HEK293 (cell line): ENCODE data around the gene ANTXR1.

Source experiments
- CTCF ChIA-PET: fragments of 350-600 bp; formaldehyde crosslinking; extraction: SDS; loops from one replicate; lab custom pipeline; 2021; ENCODE audit warnings: antibody characterized with exemption; lab: Yijun Ruan, JAX
- POLR2A ChIA-PET: fragments of 300-600 bp; formaldehyde crosslinking; extraction: SDS; loops from one replicate; lab custom pipeline; 2020; ENCODE audit warnings: antibody characterized with exemption, inconsistent platforms; lab: Yijun Ruan, JAX
- H3K27ac ChIP-seq: fragments of 200-500 bp; sonication (Bioruptor generic); 2 replicates; pipeline ENCODE4 v1.5.1; 2014; ENCODE audit warnings: low read depth, low read length, control low read depth, inconsistent platforms; ENCODE audit errors: extremely low read depth
- H3K36me3 ChIP-seq, 2 experiments: fragments of 200-500 bp in 1 of 2; sonication (Bioruptor generic) in 1 of 2; 1 replicate in 1 of 2; 2 replicates in 1 of 2; pipeline ENCODE4 v1.5.1; 2014 to 2017; ENCODE audit warnings: inconsistent platforms in 2 of 2, low read length in 2 of 2; ENCODE audit not compliant: control insufficient read depth in 2 of 2, insufficient read depth in 1 of 2
- H3K4me1 ChIP-seq: fragments of 200-500 bp; sonication (Bioruptor generic); 2 replicates; pipeline ENCODE4 v1.5.1; 2014; ENCODE audit warnings: mild to moderate bottlenecking, low read length, inconsistent platforms; ENCODE audit not compliant: control insufficient read depth, insufficient read depth
- H3K4me3 ChIP-seq: 2 replicates; pipeline ENCODE4 v1.5.1; 2011; ENCODE audit warnings: low read depth, mild to moderate bottlenecking, control low read depth, low read length, moderate library complexity
- H3K9me3 ChIP-seq: fragments of 200-500 bp; sonication (Bioruptor generic); 2 replicates; pipeline ENCODE4 v1.5.1; 2014; ENCODE audit warnings: low read depth, low read length, inconsistent platforms; ENCODE audit not compliant: control insufficient read depth, insufficient read depth
- GLIS1 ChIP-seq: fragments of 450-650 bp; formaldehyde crosslinking; IDR thresholded peaks from 2 replicates; pipeline ENCODE4 v1.5.1; 2016; ENCODE audit warnings: missing biosample characterization, missing genetic modification characterization
- HOXC10 ChIP-seq: sonication (generic); formaldehyde crosslinking; IDR thresholded peaks from 2 replicates; pipeline ENCODE4 v1.8.1; 2023; ENCODE audit warnings: mild to moderate bottlenecking, missing genetic modification reagents
- IKZF3 ChIP-seq: fragments of 450-650 bp; IDR thresholded peaks from 2 replicates; pipeline ENCODE4 v1.5.0; 2018; ENCODE audit warnings: missing biosample characterization, mild to moderate bottlenecking, missing genetic modification characterization, moderate library complexity
- SCRT2 ChIP-seq: fragments of 450-650 bp; formaldehyde crosslinking; IDR thresholded peaks from 2 replicates; pipeline ENCODE4 v1.5.1; 2016; ENCODE audit warnings: missing biosample characterization, missing genetic modification characterization
- YY1 ChIP-seq: fragments of 450-650 bp; formaldehyde crosslinking; IDR thresholded peaks from 2 replicates; pipeline ENCODE4 v1.5.1; 2018; ENCODE audit warnings: missing biosample characterization, missing genetic modification characterization
- ZBTB21 ChIP-seq: fragments of 450-650 bp; formaldehyde crosslinking; IDR thresholded peaks from 2 replicates; pipeline ENCODE4 v1.5.1; 2017; ENCODE audit warnings: missing biosample characterization, missing genetic modification characterization
- ZBTB26 ChIP-seq: fragments of 450-650 bp; formaldehyde crosslinking; optimal IDR thresholded peaks from 2 replicates; pipeline ENCODE3; 2016; ENCODE audit warnings: missing biosample characterization, mild to moderate bottlenecking, missing genetic modification characterization
- ZBTB48 ChIP-seq: fragments of 450-650 bp; formaldehyde crosslinking; IDR thresholded peaks from 2 replicates; pipeline ENCODE4 v1.5.1; 2016; ENCODE audit warnings: missing biosample characterization, missing genetic modification characterization
- ZBTB49 ChIP-seq: fragments of 450-650 bp; formaldehyde crosslinking; IDR thresholded peaks from 2 replicates; pipeline ENCODE4 v1.5.1; 2016; ENCODE audit warnings: missing biosample characterization, missing genetic modification characterization, low read depth
- ZNF133 ChIP-seq: fragments of 450-650 bp; formaldehyde crosslinking; IDR thresholded peaks from 2 replicates; pipeline ENCODE4 v1.5.1; 2016; ENCODE audit warnings: missing biosample characterization, missing genetic modification characterization
- ZNF2 ChIP-seq: fragments of 450-650 bp; formaldehyde crosslinking; IDR thresholded peaks from 2 replicates; pipeline ENCODE4 v1.5.1; 2016; ENCODE audit warnings: missing biosample characterization, missing genetic modification characterization
- ZNF211 ChIP-seq: fragments of 450-650 bp; formaldehyde crosslinking; IDR thresholded peaks from 2 replicates; pipeline ENCODE4 v1.5.1; 2016; ENCODE audit warnings: low read depth, missing biosample characterization, missing genetic modification characterization
- ZNF266 ChIP-seq: fragments of 450-650 bp; formaldehyde crosslinking; IDR thresholded peaks from 2 replicates; pipeline ENCODE4 v1.5.1; 2016; ENCODE audit warnings: missing biosample characterization, missing genetic modification characterization, low read depth
- ZNF501 ChIP-seq: fragments of 450-650 bp; formaldehyde crosslinking; IDR thresholded peaks from 2 replicates; pipeline ENCODE4 v1.5.1; 2016; ENCODE audit warnings: missing biosample characterization, missing genetic modification characterization
- ZNF558 ChIP-seq: fragments of 450-650 bp; formaldehyde crosslinking; IDR thresholded peaks from 2 replicates; pipeline ENCODE4 v1.5.1; 2016; ENCODE audit warnings: missing biosample characterization, missing genetic modification characterization
- ZNF768 ChIP-seq: fragments of 450-650 bp; formaldehyde crosslinking; IDR thresholded peaks from 2 replicates; pipeline ENCODE4 v1.5.1; 2018; ENCODE audit warnings: missing biosample characterization, mild to moderate bottlenecking, missing genetic modification characterization
- ZNF776 ChIP-seq: fragments of 450-650 bp; formaldehyde crosslinking; IDR thresholded peaks from 2 replicates; pipeline ENCODE4 v1.5.0; 2017; ENCODE audit warnings: missing biosample characterization, missing genetic modification characterization, borderline replicate concordance
- ZNF785 ChIP-seq: fragments of 450-650 bp; formaldehyde crosslinking; IDR thresholded peaks from 2 replicates; pipeline ENCODE4 v1.5.1; 2016; ENCODE audit warnings: missing biosample characterization, missing genetic modification characterization
- ZSCAN23 ChIP-seq: fragments of 450-650 bp; formaldehyde crosslinking; IDR thresholded peaks from 2 replicates; pipeline ENCODE4 v1.5.1; 2016; ENCODE audit warnings: missing biosample characterization, missing genetic modification characterization
- ZSCAN5A ChIP-seq: fragments of 450-650 bp; formaldehyde crosslinking; IDR thresholded peaks from 2 replicates; pipeline ENCODE4 v1.5.1; 2016; ENCODE audit warnings: missing biosample characterization, missing genetic modification characterization

The ANTXR1 gene

GRCh38 chr2:69001879-69002278 lies 11.1 kb upstream of the ANTXR1 start:
- Histone ChIP-seq H3K36me3 (no peaks in the 10 kb centered on the region), H3K27ac (no peak overlapping the region), H3K9me3 (no peaks in the 10 kb centered on the region), H3K4me3 (no peak overlapping the region), H3K4me1 (no peaks in the 10 kb centered on the region)
- ChIA-PET POLR2A (no interaction called here), CTCF (interaction anchor here (1.2 kb wide), 1 partner anchor 69 kb away, joined by 4 read pairs; no protein-coding TSS in a partner anchor)
- no peak for TF ChIP-seq ZBTB26 (tag by site-specific recombination)
- TF ChIP-seq ZNF133 (tag by site-specific recombination) = peak; percentile 95
- no peak for TF ChIP-seq ZBTB49 (tag by site-specific recombination)
- no peak for TF ChIP-seq HOXC10 (CRISPR knock-in tag)

GRCh38 chr2:69003731-69004130 lies 9.2 kb upstream of the ANTXR1 start:
- Histone ChIP-seq H3K4me1 (no peaks in the 10 kb centered on the region), H3K36me3 (no peaks in the 10 kb centered on the region), H3K9me3 (no peaks in the 10 kb centered on the region), H3K4me3 (no peak overlapping the region), H3K27ac (no peak overlapping the region)
- ChIA-PET CTCF (interaction anchor here (0.7 to 1.7 kb wide), 3 partner anchors 8 to 550 kb away, joined by 3 to 5 read pairs (median 5); partner anchors contain the start of gene ANTXR1), POLR2A (interaction anchor here (1.2 kb wide), 1 partner anchor 11 kb away, joined by 4 read pairs; no protein-coding TSS in a partner anchor)
- TF ChIP-seq ZNF785 (tag by site-specific recombination) = no peak
- TF ChIP-seq ZBTB48 (tag by site-specific recombination) = no peak
- no peak for TF ChIP-seq ZBTB21 (tag by site-specific recombination)
- TF ChIP-seq ZNF501 (tag by site-specific recombination) = no peak
- TF ChIP-seq ZNF266 (tag by site-specific recombination) = no peak
- no peak for TF ChIP-seq YY1 (tag by site-specific recombination)
- no peak for TF ChIP-seq ZNF2

GRCh38 chr2:69007169-69007568 lies 5.8 kb upstream of the ANTXR1 start:
- Histone ChIP-seq H3K4me3 (no peak overlapping the region), H3K4me1 (no peaks in the 10 kb centered on the region), H3K9me3 (no peaks in the 10 kb centered on the region), H3K27ac (no peak overlapping the region), H3K36me3 (no peaks in the 10 kb centered on the region)
- ChIA-PET CTCF (no interaction called here), POLR2A (no interaction called here)
- TF ChIP-seq ZSCAN5A (tag by site-specific recombination) (no peak), IKZF3 (no peak)

GRCh38 chr2:69007603-69008002 lies 5.4 kb upstream of the ANTXR1 start:
- TF ChIP-seq SCRT2 (no peak), ZSCAN23 (tag by site-specific recombination) (no peak), ZNF558 (tag by site-specific recombination) (no peak), ZNF776 (tag by site-specific recombination) (no peak), ZNF211 (tag by site-specific recombination) (no peak), GLIS1 (tag by site-specific recombination) (no peak), ZNF768 (tag by site-specific recombination) (no peak)
- POLR2A ChIA-PET = no interaction called here
- Histone ChIP-seq H3K27ac (no peak overlapping the region), H3K36me3 (no peaks in the 10 kb centered on the region), H3K4me3 (no peak overlapping the region), H3K9me3 (no peaks in the 10 kb centered on the region), H3K4me1 (no peaks in the 10 kb centered on the region)
- CTCF ChIA-PET = no interaction called here
